Myometrial cell (primary cell): ENCODE measurements around the gene ZDHHC14. TPM values are rescaled to one million over a fixed set of nuclear protein-coding genes. Genes with fewer than 3 reads are reported as not detected.

ENCODE experiments used
- total RNA-seq: library from RNA; depleted of rRNA; stranded (reverse); fragments of >200 nt; gene quantifications from 2 replicates; pipeline ENCODE4 v1.2.3, GENCODE V29; 2015

Gene ZDHHC14
- 3.2 and 4.3 TPM in 2 replicates for total RNA-seq

DNA sequence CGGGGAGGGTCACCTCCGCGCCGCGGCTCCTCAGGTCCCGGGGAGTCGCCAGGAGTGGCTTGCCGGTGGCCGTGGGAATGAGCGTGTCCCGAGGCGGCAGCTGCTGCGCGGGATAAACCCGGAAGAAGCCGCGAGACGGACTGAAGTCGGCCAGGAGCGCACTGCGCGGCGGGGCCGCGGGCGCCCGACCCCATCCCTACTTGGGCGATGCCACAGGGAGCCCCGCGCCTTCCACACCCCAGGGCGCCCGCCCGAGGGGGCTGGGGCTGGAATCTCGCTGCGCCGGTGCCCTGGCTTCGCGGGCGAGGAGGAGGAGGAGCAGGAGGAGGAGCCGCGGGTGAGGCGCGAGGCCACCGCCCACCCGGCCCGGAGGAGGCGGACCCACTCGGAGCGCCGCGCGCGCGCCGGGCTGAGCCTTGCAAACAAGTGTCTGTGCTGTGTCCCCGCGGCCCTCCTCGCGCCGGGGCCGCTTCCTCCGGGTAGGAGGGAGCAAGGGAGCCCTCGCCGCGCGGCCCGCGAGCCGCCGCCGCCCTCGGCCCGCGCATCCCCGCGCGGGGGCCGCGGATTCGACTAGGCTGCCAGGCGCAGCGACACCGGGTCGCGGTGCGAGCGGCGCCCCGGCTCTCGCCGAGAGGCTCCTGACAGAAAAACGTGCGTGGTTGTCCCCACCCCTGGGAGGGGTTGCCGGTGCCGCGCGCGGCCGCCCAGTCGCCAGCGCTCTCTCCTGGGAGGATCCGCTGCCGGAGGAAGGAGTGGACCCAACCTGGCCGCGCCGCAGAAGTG is at the start of gene ZDHHC14:
Gene ZDHHC14 (plus strand): TSS at position 412 of the 783 bp plus-strand sequence.

Other genes with a start within 250 kb of the ZDHHC14 start
- gene TMEM242, start 57.7 kb upstream of the ZDHHC14 start, total RNA-seq, result 5.7 and 5.8 TPM in 2 replicates